Activated naive CD4-positive, alpha-beta T cell treated with anti-CD3 and anti-CD28 coated beads, Interleukin-2, amount 50 U/mL, for 24 hours (primary cell): Measurements from ENCODE around the gene ZNF500.

Experiments used
- H3K27ac Mint-ChIP-seq: one replicate; pipeline ENCODE4 v1.8.0; 2021; ENCODE audit warnings: mild to moderate bottlenecking, mixed read lengths
- H3K27me3 Mint-ChIP-seq: one replicate; pipeline ENCODE4 v1.8.0; 2021; ENCODE audit warnings: mixed read lengths
- H3K36me3 Mint-ChIP-seq: one replicate; pipeline ENCODE4 v1.8.0; 2021; ENCODE audit warnings: mixed read lengths
- H3K4me1 Mint-ChIP-seq: one replicate; pipeline ENCODE4 v1.8.0; 2021; ENCODE audit warnings: mixed read lengths
- H3K4me3 Mint-ChIP-seq: one replicate; pipeline ENCODE4 v1.8.0; 2021; ENCODE audit warnings: mild to moderate bottlenecking, mixed read lengths
- H3K9me3 Mint-ChIP-seq: one replicate; pipeline ENCODE4 v1.8.0; 2021; ENCODE audit warnings: mixed read lengths

Gene ZNF500

GRCh38 chr16:4800290-4801041 is 33.5 kb upstream of the ZNF500 start:
- H3K9me3 Mint-ChIP-seq, result no peaks in the 10 kb centered on the region

GRCh38 chr16:4799171-4799855 is 32.4 kb upstream of the ZNF500 start:
- no peak overlapping the region for H3K27ac Mint-ChIP-seq
- H3K4me1 Mint-ChIP-seq, result peaks cover 9% of the 10 kb centered on the region
- H3K36me3 Mint-ChIP-seq, result no peaks in the 10 kb centered on the region
- H3K4me3 Mint-ChIP-seq, result no peak overlapping the region
- H3K27me3 Mint-ChIP-seq, result no peaks in the 10 kb centered on the region
- H3K9me3 Mint-ChIP-seq, result no peaks in the 10 kb centered on the region

More at GRCh38 chr16:4800290-4801041, 33.5 kb upstream of the ZNF500 start:
- Mint-ChIP-seq H3K36me3 (peaks cover 1% of the 10 kb centered on the region), H3K4me1 (peaks cover 9% of the 10 kb centered on the region), H3K27ac (peak overlapping the region; percentile 65), H3K27me3 (no peaks in the 10 kb centered on the region), H3K4me3 (peak overlapping the region; percentile 54)

DNA sequence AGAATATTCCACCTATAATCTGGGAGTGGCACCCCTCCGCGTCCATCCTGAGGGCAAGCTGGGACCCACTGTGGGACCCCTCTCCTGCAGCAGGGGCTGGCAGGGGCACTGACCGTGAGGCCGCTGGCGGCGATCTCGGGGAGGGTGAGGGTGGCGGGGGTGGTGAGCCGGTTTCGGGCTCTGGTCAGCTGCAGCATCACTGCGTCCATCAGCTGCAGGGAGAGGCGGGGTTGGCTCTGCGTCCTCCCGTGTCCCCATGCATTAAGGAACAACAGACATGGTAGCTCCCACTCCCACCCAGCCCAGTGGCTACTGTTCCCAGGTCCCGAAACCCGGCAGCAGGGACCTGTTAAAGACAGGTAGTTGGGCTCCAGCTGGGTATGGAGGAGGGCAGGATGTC is 31.5 kb upstream of the ZNF500 start:
- Mint-ChIP-seq H3K4me1 (peaks cover 6% of the 10 kb centered on the region), H3K36me3 (no peaks in the 10 kb centered on the region), H3K9me3 (no peaks in the 10 kb centered on the region), H3K27ac (no peak overlapping the region), H3K4me3 (no peak overlapping the region), H3K27me3 (no peaks in the 10 kb centered on the region)

- Mint-ChIP-seq H3K27ac (no peak overlapping the region), H3K36me3 (no peaks in the 10 kb centered on the region), H3K4me1 (no peaks in the 10 kb centered on the region), H3K9me3 (no peaks in the 10 kb centered on the region), H3K4me3 (no peak overlapping the region), H3K27me3 (no peaks in the 10 kb centered on the region)
These were observed 30.9 kb upstream of the ZNF500 start for GRCh38 chr16:4797805-4798252.

DNA sequence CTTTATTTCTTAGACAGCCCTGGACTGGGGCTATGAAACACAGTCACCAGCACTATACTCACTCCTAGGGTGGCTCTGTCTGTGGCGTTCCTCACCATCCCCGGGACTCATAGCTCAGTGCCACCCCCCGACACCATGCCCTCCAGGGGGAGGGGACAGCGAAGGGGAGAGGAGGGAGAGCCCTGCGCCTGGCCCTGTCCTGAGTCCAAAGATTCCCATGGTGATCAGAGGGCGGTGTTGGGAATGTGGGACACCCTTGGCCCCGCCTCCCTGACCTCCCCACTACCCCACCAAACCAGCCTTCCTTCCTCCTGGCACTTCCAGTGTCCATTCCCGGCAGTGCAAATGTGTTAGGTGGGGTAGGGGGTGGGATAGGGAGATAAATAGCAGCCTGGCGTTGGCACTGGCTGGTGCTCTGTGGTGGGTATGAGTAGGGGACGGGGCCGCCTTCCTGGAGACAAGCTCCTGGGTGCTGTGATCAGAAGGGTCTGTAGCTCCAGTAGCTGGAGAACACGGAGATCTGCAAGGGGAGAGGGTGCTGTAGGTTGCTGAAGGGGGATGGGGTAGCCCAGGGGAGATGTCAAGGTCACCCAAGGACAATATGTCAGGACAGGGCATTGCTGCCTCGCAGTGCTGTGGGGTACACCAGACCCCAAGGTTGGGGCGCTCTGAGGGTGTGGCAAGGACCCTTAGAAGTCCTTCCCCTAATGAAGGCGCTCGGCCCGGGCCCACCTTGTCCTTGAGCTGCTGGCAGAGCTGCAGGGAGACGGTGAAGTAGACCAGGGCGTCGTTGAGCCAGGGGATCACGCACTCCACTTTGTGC is 30.2 kb upstream of the ZNF500 start:
- peak overlapping the region; percentile 46 for H3K27ac Mint-ChIP-seq
- H3K4me1 Mint-ChIP-seq, result no peaks in the 10 kb centered on the region
- H3K9me3 Mint-ChIP-seq, result no peaks in the 10 kb centered on the region
- no peaks in the 10 kb centered on the region for H3K36me3 Mint-ChIP-seq
- H3K4me3 Mint-ChIP-seq, result no peak overlapping the region
- no peaks in the 10 kb centered on the region for H3K27me3 Mint-ChIP-seq

DNA sequence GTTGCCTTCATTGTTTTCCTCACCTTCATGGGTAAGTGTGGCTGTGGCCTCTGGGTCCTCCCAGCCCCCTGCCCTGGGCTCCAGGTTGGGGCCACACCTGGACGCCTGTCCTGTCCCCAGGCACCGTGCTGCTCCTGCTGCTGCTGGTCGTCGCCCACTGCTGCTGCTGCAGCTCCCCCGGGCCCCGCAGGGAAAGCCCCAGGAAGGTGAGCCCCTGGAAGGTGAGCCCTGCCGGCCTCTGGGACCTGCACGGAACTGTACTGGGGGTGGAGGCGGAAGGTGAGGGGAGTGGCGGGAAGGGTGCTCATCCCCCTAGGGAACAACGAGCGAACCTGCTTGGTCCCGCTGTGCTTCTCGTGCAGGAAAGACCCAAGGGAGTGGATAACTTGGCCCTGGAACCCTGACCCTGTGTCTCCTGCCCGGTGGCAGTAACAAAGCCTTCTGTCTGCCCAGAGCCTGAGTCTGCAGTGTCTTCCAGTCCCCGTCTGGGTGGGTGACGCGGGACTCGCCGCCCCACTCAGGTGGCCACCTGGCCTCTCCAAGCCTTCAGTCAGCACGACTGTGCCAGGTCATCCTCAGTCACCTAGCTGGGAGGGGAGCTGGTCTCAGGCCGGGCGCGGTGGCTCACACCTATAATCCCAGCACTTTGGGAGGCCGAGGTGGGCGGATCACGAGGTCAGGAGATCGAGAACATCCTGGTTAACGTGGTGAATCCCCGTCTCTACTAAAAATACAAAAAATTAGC is 29.0 kb upstream of the ZNF500 start:
- H3K9me3 Mint-ChIP-seq, result no peaks in the 10 kb centered on the region
- H3K4me1 Mint-ChIP-seq, result no peaks in the 10 kb centered on the region
- H3K27ac Mint-ChIP-seq, result no peak overlapping the region
- H3K36me3 Mint-ChIP-seq, result no peaks in the 10 kb centered on the region
- no peak overlapping the region for H3K4me3 Mint-ChIP-seq
- H3K27me3 Mint-ChIP-seq, result no peaks in the 10 kb centered on the region

GRCh38 chr16:4795181-4795827 is 28.3 kb upstream of the ZNF500 start, which contains the start of gene SMIM22:
TSS of gene SMIM22 (plus strand) at chr16:4795369. CDS start at chr16:4795735, 366 bp downstream.
- H3K9me3 Mint-ChIP-seq, result no peaks in the 10 kb centered on the region
- no peaks in the 10 kb centered on the region for H3K4me1 Mint-ChIP-seq
- no peaks in the 10 kb centered on the region for H3K36me3 Mint-ChIP-seq
- H3K27ac Mint-ChIP-seq, result no peak within 1 kb of the TSS
- no peak within 1 kb of the TSS for H3K4me3 Mint-ChIP-seq
- no peaks in the 10 kb centered on the region for H3K27me3 Mint-ChIP-seq

DNA sequence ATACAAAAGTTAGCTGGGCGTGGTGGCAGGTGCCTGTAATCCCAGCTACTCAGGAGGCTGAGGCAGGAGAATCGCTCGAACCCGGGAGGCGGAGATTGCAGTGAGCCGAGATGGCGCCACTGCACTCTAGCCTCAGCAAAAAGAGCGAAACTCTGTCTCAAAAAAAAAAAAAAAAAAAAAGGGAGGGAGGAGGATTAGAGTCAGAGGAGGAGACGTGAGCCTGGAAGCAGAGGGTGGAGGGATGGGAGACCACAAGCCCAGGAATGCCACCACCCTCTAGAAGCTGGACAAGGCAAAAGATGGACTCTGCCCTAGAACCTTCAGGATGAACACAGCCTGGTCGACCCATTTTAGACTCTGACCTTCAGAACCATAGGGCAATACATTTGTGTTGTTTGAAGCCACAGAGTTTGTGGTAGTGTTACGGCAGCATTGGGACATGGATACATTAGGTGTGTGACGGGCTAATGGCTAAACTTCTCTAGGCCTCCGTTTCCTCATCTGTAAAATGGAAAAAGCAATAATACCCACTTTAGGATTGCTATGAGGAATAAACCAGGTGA is 26.1 kb upstream of the ZNF500 start:
- H3K4me1 Mint-ChIP-seq, result no peaks in the 10 kb centered on the region
- H3K36me3 Mint-ChIP-seq, result no peaks in the 10 kb centered on the region
- no peaks in the 10 kb centered on the region for H3K9me3 Mint-ChIP-seq
- H3K27me3 Mint-ChIP-seq, result no peaks in the 10 kb centered on the region
- H3K27ac Mint-ChIP-seq, result no peak overlapping the region
- H3K4me3 Mint-ChIP-seq, result no peak overlapping the region

DNA sequence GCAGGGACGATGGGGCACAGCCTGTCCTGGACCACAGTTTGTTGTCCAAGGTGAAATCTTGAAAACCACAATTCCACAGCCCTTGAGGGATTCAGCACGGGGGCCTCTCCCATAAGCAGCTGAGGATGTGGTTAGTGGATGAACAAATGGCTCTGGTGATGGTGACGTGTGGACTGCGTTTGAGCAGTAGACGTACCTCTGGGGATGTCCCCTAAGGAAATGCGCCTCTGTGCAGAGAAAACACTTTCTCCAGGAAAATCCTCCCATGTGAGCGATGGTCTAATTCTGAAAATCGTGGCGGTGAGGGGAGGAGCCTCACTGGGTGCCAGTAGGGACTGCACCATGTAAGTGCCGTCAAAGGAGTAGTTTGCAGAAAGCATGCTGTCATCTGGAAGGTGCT is 23.9 kb upstream of the ZNF500 start:
- no peak overlapping the region for H3K27ac Mint-ChIP-seq
- no peaks in the 10 kb centered on the region for H3K36me3 Mint-ChIP-seq
- H3K4me1 Mint-ChIP-seq, result no peaks in the 10 kb centered on the region
- no peak overlapping the region for H3K4me3 Mint-ChIP-seq
- no peaks in the 10 kb centered on the region for H3K27me3 Mint-ChIP-seq
- H3K9me3 Mint-ChIP-seq, result no peaks in the 10 kb centered on the region

- Mint-ChIP-seq H3K4me3 (no peak overlapping the region), H3K4me1 (no peaks in the 10 kb centered on the region), H3K27ac (no peak overlapping the region), H3K9me3 (no peaks in the 10 kb centered on the region), H3K36me3 (no peaks in the 10 kb centered on the region), H3K27me3 (no peaks in the 10 kb centered on the region)
These were observed 23.3 kb upstream of the ZNF500 start for GRCh38 chr16:4790261-4790660.

- H3K27me3 Mint-ChIP-seq, result no peaks in the 10 kb centered on the region
- H3K4me1 Mint-ChIP-seq, result no peaks in the 10 kb centered on the region
- no peak overlapping the region for H3K27ac Mint-ChIP-seq
- no peaks in the 10 kb centered on the region for H3K9me3 Mint-ChIP-seq
- no peak overlapping the region for H3K4me3 Mint-ChIP-seq
- no peaks in the 10 kb centered on the region for H3K36me3 Mint-ChIP-seq
These were observed 21.9 kb upstream of the ZNF500 start for GRCh38 chr16:4788910-4789309.

DNA sequence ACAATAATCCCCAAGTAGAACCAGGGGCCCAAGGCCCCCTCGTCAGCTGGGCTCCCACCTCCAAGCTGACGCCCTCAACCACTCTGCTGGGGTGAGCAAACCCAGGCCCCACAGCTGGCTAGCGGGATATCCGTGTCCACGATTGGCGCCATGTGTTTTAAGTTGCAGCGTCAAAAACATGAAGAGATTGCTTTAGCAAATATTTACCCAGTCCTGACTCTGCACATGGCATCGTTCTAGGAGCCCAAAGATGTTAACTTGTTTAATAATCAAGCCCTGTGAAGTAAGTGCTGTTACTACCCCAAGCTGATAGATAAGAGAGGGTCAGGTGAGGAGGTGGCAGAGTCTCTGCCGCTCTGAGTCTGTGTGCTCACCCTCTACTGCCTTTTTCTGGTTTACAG is 21.5 kb upstream of the ZNF500 start:
- Mint-ChIP-seq H3K4me3 (no peak overlapping the region), H3K36me3 (no peaks in the 10 kb centered on the region)

DNA sequence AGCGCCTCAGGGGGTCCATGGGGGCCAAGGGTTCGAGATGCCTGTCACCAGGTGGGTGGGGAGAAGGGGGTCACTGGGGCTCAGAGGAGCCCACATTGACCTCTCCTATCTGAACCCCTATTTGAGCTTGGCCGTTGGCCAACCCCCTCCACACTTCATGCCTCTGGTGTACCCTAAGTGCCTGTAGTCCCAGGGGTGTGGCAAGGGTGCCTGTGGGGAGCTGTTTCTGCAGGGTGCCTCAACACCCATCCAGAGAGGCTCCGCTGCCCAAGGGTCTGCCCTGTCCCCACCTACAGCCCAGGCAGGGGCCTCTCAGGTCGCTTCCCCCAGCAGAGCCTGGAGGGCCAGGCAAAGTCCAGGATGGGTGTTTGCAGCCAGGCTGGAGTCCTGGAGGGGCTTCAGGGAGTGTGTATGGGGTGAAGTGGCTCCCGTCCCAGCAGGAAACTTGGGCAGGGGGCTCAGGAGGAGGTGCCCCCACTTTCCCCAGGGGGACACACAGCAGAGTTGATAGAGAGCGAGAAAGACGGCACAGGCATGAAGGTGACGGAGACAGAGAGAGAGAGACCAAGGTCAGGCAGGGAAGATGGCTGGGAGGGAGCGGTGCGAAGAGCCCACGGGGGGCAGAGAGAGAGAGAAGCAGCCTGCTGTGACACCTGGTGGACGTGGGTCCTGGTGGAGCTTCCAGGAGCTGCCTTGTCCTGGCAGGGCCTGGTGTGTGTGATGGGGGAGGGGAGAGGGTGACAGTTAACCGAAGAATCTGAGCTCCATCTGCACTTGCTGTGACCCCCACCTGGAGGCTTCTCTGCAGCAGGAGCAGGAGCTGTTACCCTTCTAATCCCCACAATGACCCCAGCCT is 20.9 kb upstream of the ZNF500 start, which contains the start of gene SEPTIN12:
Gene SEPTIN12, minus strand, starts transcription at position 719 of the 856 bp plus-strand sequence. Its CDS starts 700 bp downstream, at position 19.
- no peak within 1 kb of the TSS for H3K4me3 Mint-ChIP-seq
- no peaks in the 10 kb centered on the region for H3K27me3 Mint-ChIP-seq
- no peak within 1 kb of the TSS for H3K27ac Mint-ChIP-seq
- H3K9me3 Mint-ChIP-seq, result no peaks in the 10 kb centered on the region
- H3K36me3 Mint-ChIP-seq, result no peaks in the 10 kb centered on the region
- H3K4me1 Mint-ChIP-seq, result no peaks in the 10 kb centered on the region

More for the DNA sequence above, 21.5 kb upstream of the ZNF500 start:
- Mint-ChIP-seq H3K4me1 (no peaks in the 10 kb centered on the region), H3K27me3 (no peaks in the 10 kb centered on the region), H3K27ac (no peak overlapping the region), H3K9me3 (no peaks in the 10 kb centered on the region)

- Mint-ChIP-seq H3K4me1 (no peaks in the 10 kb centered on the region), H3K4me3 (no peak overlapping the region), H3K9me3 (no peaks in the 10 kb centered on the region), H3K27me3 (no peaks in the 10 kb centered on the region), H3K27ac (no peak overlapping the region), H3K36me3 (no peaks in the 10 kb centered on the region)
These were observed 20.1 kb upstream of the ZNF500 start for GRCh38 chr16:4787068-4787467.
